Daoy (cell line): ENCODE measurements around the gene GALNT2. TPM values are rescaled to one million over a fixed set of nuclear protein-coding genes. Genes with fewer than 3 reads are reported as not detected.

Source experiments
- DNase-seq: peaks from one replicate; pipeline ENCODE4 v3.0.0-alpha.2; 2015; ENCODE audit warnings: low read depth
- total RNA-seq: library from RNA; depleted of rRNA; stranded (reverse); fragments of >200 nt; shearing (Covaris generic); gene quantifications from 2 replicates; pipeline ENCODE4 v1.2.3, GENCODE V29; 2014

The GALNT2 gene
- total RNA-seq, 1 experiment from 2014 or later: 63.1 TPM

DNA sequence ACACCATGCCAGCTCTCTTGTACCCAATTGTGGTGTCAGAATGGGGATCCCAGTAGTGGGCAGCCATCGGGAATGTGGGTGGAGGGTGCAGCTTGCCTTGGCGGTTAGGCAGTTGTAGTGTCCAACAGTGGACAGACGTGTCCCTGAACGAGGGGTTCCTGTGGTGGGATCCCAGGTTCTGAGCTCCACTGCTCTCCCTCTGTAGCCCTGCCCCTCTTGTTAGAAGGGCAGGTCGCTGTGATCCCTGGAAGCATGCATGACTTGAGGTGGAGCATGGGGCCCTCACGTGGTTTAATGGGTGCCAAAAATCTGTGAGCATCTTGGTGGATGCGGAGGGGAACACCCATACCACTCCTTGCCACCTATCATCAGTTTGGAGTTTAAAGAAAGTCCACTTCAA, 4.3 kb downstream of the GALNT2 start:
- no peak for DNase-seq

DNA sequence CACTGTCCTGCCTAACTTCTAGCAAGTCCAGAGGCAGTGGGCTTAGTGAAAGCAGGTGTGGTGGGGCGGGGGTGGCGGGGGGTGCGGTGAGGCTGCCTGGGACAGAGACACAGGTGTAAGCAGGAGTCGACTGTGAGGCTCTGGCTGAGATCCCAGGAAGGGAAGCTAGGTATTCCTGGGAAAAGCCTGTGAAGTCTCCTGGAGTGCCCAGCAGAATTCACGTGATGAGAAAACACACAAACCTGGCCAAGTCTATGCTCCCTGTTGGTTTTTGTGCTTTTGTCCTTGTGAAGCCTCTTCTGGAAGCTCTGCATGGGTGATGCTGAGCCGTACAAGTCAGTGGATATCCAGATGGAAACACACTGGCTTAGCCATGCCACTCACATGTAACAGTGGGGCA, 5.3 kb downstream of the GALNT2 start:
- DNase-seq: no peak

GRCh38 chr1:230072866-230073265, 5.8 kb downstream of the GALNT2 start:
- no peak for DNase-seq

DNA sequence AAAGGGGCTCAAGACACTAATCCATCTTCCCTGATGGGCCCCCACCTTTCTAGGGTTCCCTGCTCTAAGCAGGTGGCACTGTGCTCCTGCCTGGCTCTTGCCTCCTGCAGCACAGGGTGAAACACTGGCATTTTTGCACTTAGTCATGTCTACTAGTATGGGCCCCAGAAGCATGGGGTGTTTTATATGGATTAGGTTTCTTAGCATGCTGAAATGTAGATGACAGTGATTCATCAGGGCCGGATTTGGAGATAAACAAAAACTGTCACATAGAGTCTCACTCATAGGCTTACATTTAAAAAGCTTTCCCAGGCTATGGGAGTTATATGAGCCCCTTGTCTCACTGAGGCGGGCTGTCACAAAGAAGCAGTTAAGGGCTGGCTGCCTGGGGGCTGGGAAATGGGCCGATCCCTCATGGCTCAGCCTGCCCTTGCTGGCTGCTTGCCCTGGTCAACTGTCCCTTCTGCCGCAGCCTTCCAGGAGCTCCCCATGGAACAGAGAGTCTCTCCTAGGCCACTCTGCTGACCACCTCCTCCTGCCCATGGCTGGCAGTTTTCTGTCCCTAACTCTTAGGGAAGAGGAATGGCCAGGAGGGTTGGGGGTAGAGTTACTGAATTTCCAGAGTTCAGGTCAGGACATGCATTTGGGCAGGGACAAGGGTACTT, 6.5 kb downstream of the GALNT2 start:
- peak; percentile 80 for DNase-seq

GRCh38 chr1:230074270-230074669, 7.2 kb downstream of the GALNT2 start:
- DNase-seq: no peak

GRCh38 chr1:230074762-230075161, 7.7 kb downstream of the GALNT2 start:
- no peak for DNase-seq

DNA sequence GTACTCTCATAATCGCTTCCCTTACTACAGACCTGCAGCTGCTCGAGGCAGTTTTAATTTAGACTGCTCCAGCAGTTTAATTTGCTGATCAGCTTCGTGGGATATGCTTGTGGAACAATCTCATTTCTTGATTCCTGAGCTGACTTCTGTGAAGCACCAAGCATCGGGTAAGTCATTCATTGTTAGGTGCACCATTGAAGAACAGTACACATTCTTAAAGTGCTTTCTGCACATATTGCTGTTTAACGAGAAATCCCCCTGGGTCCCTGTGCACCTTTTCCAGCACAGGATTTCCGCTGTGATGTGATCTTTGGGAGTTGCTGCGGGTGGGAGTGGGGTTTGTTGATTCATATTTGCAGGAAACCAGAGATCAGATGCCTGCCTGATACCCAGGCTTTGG, 9.1 kb downstream of the GALNT2 start:
- no peak for DNase-seq

DNA sequence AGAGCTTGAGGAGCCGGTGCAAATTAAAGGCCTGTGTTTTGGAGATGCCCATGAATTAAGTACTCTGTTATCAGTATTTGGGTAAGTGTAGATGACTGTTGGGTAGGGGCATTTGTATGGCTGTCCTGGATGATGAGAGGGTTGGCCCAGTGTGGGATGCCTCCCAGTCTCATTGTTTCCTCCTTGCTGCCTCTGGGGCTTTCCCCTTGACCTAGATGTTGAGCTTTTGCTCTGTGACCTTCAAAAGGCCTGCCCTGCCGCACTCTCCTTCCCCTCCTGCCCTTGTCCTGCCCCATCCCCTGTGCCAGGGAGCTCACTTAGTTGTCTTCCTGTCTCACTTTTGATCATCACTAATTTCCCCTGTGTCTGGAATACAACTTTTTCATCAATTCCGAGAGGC, 10.0 kb downstream of the GALNT2 start:
- DNase-seq: no peak

- peak; percentile 27 for DNase-seq
These were observed 10.6 kb downstream of the GALNT2 start for GRCh38 chr1:230077436-230078213.

- DNase-seq: no peak
These were observed 12.4 kb downstream of the GALNT2 start for GRCh38 chr1:230079199-230080024.

DNA sequence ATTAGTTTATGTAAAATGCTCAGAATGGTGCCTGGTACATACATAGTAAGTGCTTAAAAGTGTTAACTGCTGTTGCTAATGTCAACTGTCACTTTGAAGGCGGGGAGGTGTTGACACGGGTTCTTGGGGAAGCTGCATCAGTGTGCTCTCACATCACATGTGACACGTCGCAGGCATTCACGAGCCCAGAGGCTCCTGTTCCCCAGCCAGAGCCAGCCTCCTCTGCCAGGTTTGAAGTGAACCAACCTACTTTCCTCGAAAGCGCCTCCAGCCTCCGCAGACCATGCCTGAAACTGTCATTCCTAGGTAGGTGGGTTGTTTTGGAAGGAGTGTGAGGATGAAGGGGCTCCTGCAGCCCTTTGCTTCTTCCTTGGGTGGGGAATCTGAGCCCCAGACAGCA, 13.8 kb downstream of the GALNT2 start:
- no peak for DNase-seq

DNA sequence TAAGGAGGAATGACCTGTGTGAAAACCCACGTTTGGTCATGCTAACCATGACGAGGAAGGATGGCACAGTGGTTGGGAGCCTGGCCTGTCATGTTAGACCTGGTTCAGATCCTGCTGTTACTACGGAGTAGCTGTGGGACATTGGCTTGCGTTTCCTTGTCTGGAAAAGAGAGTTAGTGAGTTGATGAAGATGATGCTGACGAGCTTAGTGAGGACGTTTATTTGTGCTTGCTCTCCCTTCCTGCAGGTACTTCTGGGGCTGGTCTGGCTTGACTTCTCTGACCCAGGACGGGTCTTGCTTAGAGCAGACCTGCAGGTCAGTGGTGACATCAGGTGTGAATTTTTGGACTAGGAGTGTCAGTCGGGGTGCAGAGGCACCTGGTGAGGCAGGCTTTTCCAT, 14.7 kb downstream of the GALNT2 start:
- DNase-seq: no peak

DNA sequence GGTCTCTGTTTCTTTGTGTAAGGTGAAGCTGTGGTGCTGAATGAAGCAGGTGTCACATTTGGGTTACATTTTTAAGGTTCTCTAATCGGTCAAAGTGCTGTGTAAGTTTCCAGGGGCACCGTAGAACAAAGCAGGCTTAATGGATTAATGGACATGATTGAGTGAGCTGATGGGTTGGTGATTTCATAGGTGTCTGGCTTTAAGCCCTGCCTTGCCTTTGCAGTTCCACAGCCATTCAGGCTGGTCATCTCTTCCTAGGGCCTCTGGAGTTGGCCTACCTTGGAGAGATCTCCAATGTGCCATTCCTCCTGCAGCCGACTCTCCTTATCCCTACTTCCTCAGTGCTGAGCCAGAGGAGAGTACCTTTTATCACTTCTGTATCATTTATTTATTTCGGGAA, 15.2 kb downstream of the GALNT2 start:
- DNase-seq: no peak

- no peak for DNase-seq
These were observed 16.0 kb downstream of the GALNT2 start for GRCh38 chr1:230083053-230083452.

DNA sequence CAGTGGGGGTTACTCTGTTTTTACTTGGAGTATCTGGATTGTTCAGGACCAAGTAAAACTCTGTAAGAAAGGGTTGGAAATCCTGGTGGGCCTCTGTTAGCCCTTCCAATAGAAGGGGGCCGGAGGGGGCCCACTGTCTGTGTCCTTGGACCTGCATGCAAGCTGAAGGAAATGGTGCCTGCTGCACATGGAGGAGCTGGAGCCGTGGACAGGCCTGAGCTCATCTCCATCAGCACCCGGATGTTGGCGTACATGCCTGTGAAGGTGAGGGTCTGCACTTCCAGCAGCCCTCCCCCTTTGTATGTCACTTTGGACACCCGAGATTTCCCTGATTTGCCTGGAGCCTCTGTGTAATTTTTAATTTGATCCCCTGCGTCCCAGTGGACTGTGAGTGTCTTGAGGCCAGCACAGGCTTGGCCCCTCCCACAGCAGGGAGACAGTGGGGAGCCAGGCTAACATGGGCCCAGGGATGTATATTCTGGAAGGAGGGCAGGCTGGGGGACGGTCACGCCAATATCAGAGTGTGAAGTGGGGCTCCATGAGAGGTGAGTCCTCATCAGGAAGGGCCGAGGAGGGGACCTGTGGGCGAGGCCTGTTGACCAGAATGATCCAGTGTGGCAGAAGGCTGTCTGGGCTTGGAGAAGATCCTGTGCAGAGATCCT, 16.8 kb downstream of the GALNT2 start:
- no peak for DNase-seq

- DNase-seq: peak; percentile 99
These were observed 17.6 kb downstream of the GALNT2 start for GRCh38 chr1:230084408-230085177.

GRCh38 chr1:230085178-230085515, 18.1 kb downstream of the GALNT2 start:
- no peak for DNase-seq

GRCh38 chr1:230086151-230086550, 19.1 kb downstream of the GALNT2 start:
- no peak for DNase-seq

DNA sequence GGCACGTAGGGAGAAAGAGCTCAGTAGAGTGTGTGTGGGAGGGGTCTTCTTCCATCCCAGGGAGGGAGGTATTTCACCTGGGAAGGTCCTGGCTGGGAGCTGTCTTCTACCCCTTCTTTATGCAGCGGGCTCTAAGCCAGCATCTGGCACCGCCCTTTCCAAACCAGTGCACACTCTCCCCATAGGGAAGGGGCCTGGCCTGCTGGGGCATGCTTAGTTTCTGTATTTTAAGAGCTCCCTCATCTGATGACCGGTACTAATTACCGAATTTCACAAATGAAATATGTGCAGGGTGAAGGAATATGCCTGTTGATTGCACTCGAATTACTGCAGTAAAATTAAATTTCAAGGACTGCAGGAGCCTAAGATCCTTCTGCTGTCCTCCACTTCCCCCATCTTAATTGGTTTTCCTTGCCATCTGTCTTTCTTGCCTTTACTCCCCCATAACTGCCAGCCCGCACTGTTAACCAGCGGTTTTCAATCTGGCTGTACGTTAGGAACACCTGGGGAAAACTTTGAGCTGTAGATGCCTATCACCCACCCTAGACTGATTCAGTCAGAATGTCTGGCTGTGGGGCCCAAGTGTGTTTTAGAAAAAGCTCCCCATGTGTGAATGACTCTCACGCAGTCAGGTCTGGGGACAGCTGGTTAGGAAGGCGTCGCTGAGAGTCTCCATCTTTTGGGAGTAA, 20.1 kb downstream of the GALNT2 start:
- DNase-seq: no peak

DNA sequence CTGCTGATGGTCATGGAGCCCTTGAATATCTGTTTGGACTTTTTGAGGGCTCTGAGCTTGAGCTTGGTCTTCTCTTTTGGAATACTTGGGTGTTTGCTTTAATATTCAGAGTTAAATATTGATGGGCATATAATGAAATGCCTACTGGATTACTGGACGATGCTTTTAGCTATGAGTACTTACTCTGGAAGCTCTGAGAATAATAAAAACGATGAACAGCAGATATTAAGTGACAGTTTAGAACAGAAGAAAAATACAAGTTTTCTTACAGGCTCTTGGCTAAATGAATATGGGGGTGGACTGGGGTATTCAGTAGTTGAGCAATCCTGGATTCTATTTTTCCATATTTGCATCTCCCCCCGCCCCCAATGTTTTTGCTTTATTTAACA, 20.7 kb downstream of the GALNT2 start:
- DNase-seq: no peak

GRCh38 chr1:230090194-230090711, 23.2 kb downstream of the GALNT2 start:
- DNase-seq: peak; percentile 73
